Glutamatergic neuron (in vitro differentiated cells): ENCODE data around the gene CHMP1A. TPM values are rescaled to one million over a fixed set of nuclear protein-coding genes. Genes with fewer than 3 reads are reported as not detected.
A peak's percentile ranks its signal among the peaks of the same experiment; 100 is the strongest.

Experiments used
- DNase-seq: peaks from one replicate; pipeline ENCODE4 v3.0.0; 2022
- H3K27ac Mint-ChIP-seq: one replicate; pipeline ENCODE4 v1.8.0; 2020; ENCODE audit warnings: mild to moderate bottlenecking, mixed read lengths, inconsistent platforms; ENCODE audit not compliant: unreplicated experiment
- H3K27me3 Mint-ChIP-seq: one replicate; pipeline ENCODE4 v1.8.0; 2020; ENCODE audit warnings: mild to moderate bottlenecking, moderate library complexity, mixed read lengths, inconsistent platforms; ENCODE audit not compliant: unreplicated experiment
- H3K36me3 Mint-ChIP-seq: one replicate; pipeline ENCODE4 v1.8.0; 2020; ENCODE audit warnings: mild to moderate bottlenecking, mixed read lengths, inconsistent platforms; ENCODE audit not compliant: unreplicated experiment
- H3K4me1 Mint-ChIP-seq: one replicate; pipeline ENCODE4 v1.8.0; 2020; ENCODE audit warnings: mild to moderate bottlenecking, low read depth, mixed read lengths, inconsistent platforms; ENCODE audit not compliant: unreplicated experiment
- H3K4me3 Mint-ChIP-seq: one replicate; pipeline ENCODE4 v1.8.0; 2020; ENCODE audit warnings: mild to moderate bottlenecking, mixed read lengths, inconsistent platforms; ENCODE audit not compliant: unreplicated experiment
- H3K9me3 Mint-ChIP-seq: one replicate; pipeline ENCODE4 v1.8.0; 2020; ENCODE audit warnings: mild to moderate bottlenecking, moderate library complexity, mixed read lengths, inconsistent platforms; ENCODE audit not compliant: unreplicated experiment
- CTCF ChIP-seq: fragments of 200-600 bp; sonication (generic); IDR thresholded peaks from one replicate; pipeline ENCODE4 v1.5.0; 2021; ENCODE audit not compliant: partially characterized antibody, unreplicated experiment
- total RNA-seq: library from RNA; stranded (reverse); fragmentation: NEBNext Ultra II Directional; extraction: Animal tissue kit (Norgen Biotek cat#: 25700); gene quantifications from one replicate; pipeline ENCODE4 v1.2.1, GENCODE V29; 2021; ENCODE audit not compliant: unreplicated experiment

Gene CHMP1A
- total RNA-seq, 1 donor from 2014 or later, result 96.3 TPM

GRCh38 chr16:89615596-89616090 lies 41.9 kb downstream of the CHMP1A start:
- Mint-ChIP-seq H3K4me1 (peaks cover 10% of the 10 kb centered on the region), H3K27ac (no peak overlapping the region), H3K36me3 (peaks cover 5% of the 10 kb centered on the region), H3K4me3 (no peak overlapping the region), H3K27me3 (peaks cover 10% of the 10 kb centered on the region), H3K9me3 (peaks cover 6% of the 10 kb centered on the region)
- DNase-seq, result peak; percentile 54
- TF ChIP-seq CTCF, result peak; percentile 52

GRCh38 chr16:89615176-89615575 lies 42.3 kb downstream of the CHMP1A start:
- Mint-ChIP-seq H3K27ac (no peak overlapping the region), H3K9me3 (peaks cover 6% of the 10 kb centered on the region), H3K27me3 (peaks cover 10% of the 10 kb centered on the region), H3K4me1 (peaks cover 10% of the 10 kb centered on the region), H3K4me3 (no peak overlapping the region), H3K36me3 (peaks cover 5% of the 10 kb centered on the region)
- TF ChIP-seq CTCF, result no peak
- DNase-seq, result no peak

- no peak overlapping the region for H3K27ac Mint-ChIP-seq
- DNase-seq, result no peak
- peaks cover 9% of the 10 kb centered on the region for H3K27me3 Mint-ChIP-seq
- H3K4me1 Mint-ChIP-seq, result peaks cover 10% of the 10 kb centered on the region
- no peak overlapping the region for H3K4me3 Mint-ChIP-seq
- peaks cover 6% of the 10 kb centered on the region for H3K9me3 Mint-ChIP-seq
- H3K36me3 Mint-ChIP-seq, result peaks cover 5% of the 10 kb centered on the region
- no peak for TF ChIP-seq CTCF
Measured at GRCh38 chr16:89613954-89614459, 43.5 kb downstream of the CHMP1A start.

DNA sequence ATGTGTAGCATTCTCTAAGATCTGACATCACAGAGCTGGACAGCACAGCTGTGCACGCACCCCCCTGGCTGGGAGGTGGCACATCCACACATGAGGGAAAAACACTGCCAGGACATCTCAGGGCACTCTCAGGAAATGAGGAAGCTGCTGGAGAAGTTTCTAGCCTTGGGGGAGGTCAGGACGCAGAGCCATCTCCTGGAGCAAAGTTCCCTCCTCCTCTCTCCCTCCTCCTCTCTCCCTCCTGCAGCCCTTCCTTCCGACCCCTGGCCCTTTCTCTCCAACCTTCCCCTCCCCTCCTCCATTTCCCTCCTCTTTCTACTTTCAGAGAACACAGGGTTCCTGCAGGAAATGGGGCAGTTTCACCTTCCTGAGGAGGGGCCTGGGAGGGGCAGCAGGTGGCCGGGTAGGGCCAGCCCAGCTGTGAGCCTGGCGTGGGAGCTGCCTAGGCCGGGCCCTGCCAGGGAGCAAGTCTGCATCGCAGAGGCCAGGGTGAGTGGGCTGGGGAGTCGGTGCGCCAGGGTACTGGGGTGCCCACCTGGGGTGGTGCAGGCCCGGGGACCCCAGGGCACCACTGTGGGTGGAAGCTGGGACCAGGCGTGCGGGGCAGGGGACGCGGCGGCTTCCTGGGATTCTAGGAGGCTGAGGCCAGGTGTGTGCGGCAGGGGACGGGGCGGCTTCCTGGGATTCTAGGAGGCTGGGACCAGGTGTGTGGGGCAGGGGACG lies 44.1 kb downstream of the CHMP1A start, which contains the start of gene DPEP1:
DPEP1 (plus strand) TSS at position 412 of the 723 bp plus-strand sequence. CDS start 16,769 bp downstream, outside the sequence.
- DNase-seq, result no peak
- H3K36me3 Mint-ChIP-seq, result peaks cover 5% of the 10 kb centered on the region
- no peak for TF ChIP-seq CTCF
- H3K27ac Mint-ChIP-seq, result peak within 1 kb of the TSS; percentile 78
- H3K4me3 Mint-ChIP-seq, result peak within 1 kb of the TSS; percentile 49
- peaks cover 6% of the 10 kb centered on the region for H3K9me3 Mint-ChIP-seq
- H3K27me3 Mint-ChIP-seq, result peaks cover 9% of the 10 kb centered on the region
- H3K4me1 Mint-ChIP-seq, result peaks cover 10% of the 10 kb centered on the region
